Esophagus squamous epithelium (tissue), 5 donors: ENCODE data around the gene HBM. TPM values are rescaled to one million over a fixed set of nuclear protein-coding genes. Genes with fewer than 3 reads are reported as not detected.
"Not testable (repeated sequence)": the region's sequence is repeated elsewhere in the genome, so short reads cannot be mapped to it uniquely, and the experiment has no call there.

Experiments
- DNase-seq: peaks from one replicate; lab custom pipeline; 2025; lab: John Stamatoyannopoulos, UW
- H3K27ac ChIP-seq, 4 donors: fragments of 200-600 bp; sonication (generic); one replicate each; pipeline ENCODE4 v1.5.1; 2016 to 2019; ENCODE audit warnings: mild to moderate bottlenecking in 1 of 4
- H3K27me3 ChIP-seq, 4 donors: fragments of 200-600 bp; sonication (generic); 1 replicate in 3 of 4; 2 replicates in 1 of 4; pipeline versions ENCODE4 v1.5.1 to v1.6.0; 2017 to 2021; ENCODE audit warnings: antibody characterized with exemption in 1 of 4
- H3K36me3 ChIP-seq, 3 donors: fragments of 200-600 bp; sonication (generic); one replicate each; pipeline ENCODE4 v1.5.1; 2016 to 2019
- H3K4me1 ChIP-seq, 3 donors: fragments of 200-600 bp; sonication (generic); one replicate each; pipeline ENCODE4 v1.5.1; 2017 to 2019
- H3K4me3 ChIP-seq, 4 donors: fragments of 200-600 bp; sonication (generic); 1 replicate in 3 of 4; 2 replicates in 1 of 4; pipeline ENCODE4 v1.5.1; 2016 to 2019; ENCODE audit warnings: mild to moderate bottlenecking in 2 of 4, moderate library complexity in 1 of 4
- H3K9me3 ChIP-seq, 3 donors: fragments of 200-600 bp; sonication (generic); one replicate each; pipeline ENCODE4 v1.5.1; 2016 to 2019
- POLR2A ChIP-seq, 4 donors: fragments of 450-650 bp; IDR thresholded peaks; one replicate each; pipeline ENCODE4 v1.6.1; 2017; ENCODE audit warnings: antibody characterized with exemption in 4 of 4, mild to moderate bottlenecking in 4 of 4, moderate library complexity in 3 of 4
- WGBS, 2 donors: methylation state at CpG; one replicate each; pipeline ENCODE4 v1.1.5; 2018; 5-methylcytosine and 5-hydroxymethylcytosine counted together
- intact Hi-C: fragments of 100-400 bp; cut with DNase I; formaldehyde crosslinking; loops from one replicate; pipeline ENCODE4 v1.15.0; 2022
- total RNA-seq, 4 donors: library from RNA; depleted of rRNA; stranded (reverse); fragments of >200 nt; gene quantifications; one replicate each; pipeline ENCODE4 v1.1.0, GENCODE V29; 2016
- TF ChIP-seq, protein P1 (sequence below), 6 experiments: fragments of 450-650 bp in 4 of 6; fragments of 200-600 bp in 2 of 6; sonication (generic) in 2 of 6; IDR thresholded peaks; one replicate each; pipeline ENCODE4 v1.5.1; 2016 to 2019; ENCODE audit warnings: antibody characterized with exemption in 6 of 6, mild to moderate bottlenecking in 4 of 6, moderate library complexity in 4 of 6
- donor health status: DM: yes; HTN: yes; CAD: no.

HBM gene
- total RNA-seq, 4 donors from 2014 or later, result not detected

DNA sequence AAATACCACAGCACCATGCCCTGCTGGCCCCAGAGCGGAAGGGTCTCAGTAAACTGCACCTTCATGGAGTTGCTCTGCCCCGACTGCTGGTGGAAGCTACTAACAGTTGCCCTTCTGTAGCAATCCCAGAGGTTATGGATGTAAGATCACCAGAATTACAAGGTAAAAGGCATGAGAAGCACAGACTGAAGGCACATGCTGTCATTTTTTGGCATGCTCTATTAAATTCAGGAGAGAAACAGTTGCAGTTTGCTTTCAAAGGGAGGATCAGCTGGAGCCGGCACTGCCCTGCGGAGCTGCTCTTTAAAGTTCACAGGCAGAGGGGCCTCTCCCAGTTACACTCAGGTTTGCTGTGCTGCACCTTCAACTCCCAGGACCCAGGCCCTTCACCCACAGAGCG is 46.5 kb upstream of the HBM start:
- TF ChIP-seq POLR2A (IDR thresholded peaks at IDR 0.05), result no peak
- TF ChIP-seq, protein P1, sequence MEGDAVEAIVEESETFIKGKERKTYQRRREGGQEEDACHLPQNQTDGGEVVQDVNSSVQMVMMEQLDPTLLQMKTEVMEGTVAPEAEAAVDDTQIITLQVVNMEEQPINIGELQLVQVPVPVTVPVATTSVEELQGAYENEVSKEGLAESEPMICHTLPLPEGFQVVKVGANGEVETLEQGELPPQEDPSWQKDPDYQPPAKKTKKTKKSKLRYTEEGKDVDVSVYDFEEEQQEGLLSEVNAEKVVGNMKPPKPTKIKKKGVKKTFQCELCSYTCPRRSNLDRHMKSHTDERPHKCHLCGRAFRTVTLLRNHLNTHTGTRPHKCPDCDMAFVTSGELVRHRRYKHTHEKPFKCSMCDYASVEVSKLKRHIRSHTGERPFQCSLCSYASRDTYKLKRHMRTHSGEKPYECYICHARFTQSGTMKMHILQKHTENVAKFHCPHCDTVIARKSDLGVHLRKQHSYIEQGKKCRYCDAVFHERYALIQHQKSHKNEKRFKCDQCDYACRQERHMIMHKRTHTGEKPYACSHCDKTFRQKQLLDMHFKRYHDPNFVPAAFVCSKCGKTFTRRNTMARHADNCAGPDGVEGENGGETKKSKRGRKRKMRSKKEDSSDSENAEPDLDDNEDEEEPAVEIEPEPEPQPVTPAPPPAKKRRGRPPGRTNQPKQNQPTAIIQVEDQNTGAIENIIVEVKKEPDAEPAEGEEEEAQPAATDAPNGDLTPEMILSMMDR (IDR thresholded peaks at IDR 0.05), result no peak
- DNase-seq, result no peak
- 98% methylated on average over 4 of the region's 5 CpGs; no CpG with 5 or more reads in 1 of the 2 donors for WGBS, 2 donors
- Histone ChIP-seq H3K27me3 (no peaks in the 10 kb centered on the region), H3K36me3 (peaks cover 0 to 56% (median 0%) of the 10 kb centered on the region in 3 donors), H3K4me3 (no peak overlapping the region), H3K27ac (no peak overlapping the region), H3K4me1 (peaks cover 0 to 22% (median 4%) of the 10 kb centered on the region in 3 donors), H3K9me3 (no peaks in the 10 kb centered on the region)
- intact Hi-C loops, result no loop called here

DNA sequence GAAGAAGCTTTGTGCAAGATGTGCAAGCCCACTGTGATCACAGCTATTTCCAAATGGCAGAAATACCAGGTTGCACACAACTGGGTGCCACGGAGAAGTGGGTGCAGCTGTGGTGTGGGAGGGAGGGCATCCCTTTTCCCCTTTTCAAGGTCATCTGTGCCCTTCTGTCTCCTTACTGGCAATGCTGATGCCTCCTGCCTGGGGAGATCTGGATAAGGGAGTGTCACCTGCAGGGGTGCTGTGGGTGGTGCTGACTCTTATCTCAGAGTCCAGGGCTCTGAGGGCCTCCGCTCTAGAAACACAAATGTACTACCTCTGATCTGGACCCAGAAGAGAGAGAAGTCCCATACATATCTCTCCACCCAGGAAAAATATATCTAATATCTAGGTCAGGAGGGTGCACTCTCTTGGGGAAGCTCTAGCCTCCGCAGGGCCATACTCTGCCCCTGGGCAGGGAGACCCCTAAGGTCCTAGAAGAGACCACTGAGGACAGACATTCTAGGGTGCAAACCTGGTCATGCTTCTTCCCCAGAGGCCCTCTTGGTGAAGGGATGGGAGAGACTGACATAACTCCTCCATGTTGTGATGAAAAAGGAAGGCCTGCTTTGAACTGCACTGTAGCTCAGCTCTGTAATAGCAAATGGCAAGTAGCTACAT is 45.8 kb upstream of the HBM start:
- no peaks in the 10 kb centered on the region for H3K9me3 ChIP-seq
- H3K36me3 ChIP-seq, result peaks cover 0 to 56% (median 0%) of the 10 kb centered on the region in 3 donors
- no peak overlapping the region for H3K4me3 ChIP-seq
- DNase-seq, result no peak
- intact Hi-C loops, result no loop called here
- no peaks in the 10 kb centered on the region for H3K27me3 ChIP-seq
- H3K4me1 ChIP-seq, result peaks cover 0 to 22% (median 4%) of the 10 kb centered on the region in 3 donors
- WGBS, 2 donors, result 93 to 97% methylated on average over 3 of the region's 3 CpGs
- no peak overlapping the region for H3K27ac ChIP-seq
- TF ChIP-seq POLR2A (IDR thresholded peaks at IDR 0.05), result no peak
- TF ChIP-seq, protein P1 (IDR thresholded peaks at IDR 0.05), result no peak

DNA sequence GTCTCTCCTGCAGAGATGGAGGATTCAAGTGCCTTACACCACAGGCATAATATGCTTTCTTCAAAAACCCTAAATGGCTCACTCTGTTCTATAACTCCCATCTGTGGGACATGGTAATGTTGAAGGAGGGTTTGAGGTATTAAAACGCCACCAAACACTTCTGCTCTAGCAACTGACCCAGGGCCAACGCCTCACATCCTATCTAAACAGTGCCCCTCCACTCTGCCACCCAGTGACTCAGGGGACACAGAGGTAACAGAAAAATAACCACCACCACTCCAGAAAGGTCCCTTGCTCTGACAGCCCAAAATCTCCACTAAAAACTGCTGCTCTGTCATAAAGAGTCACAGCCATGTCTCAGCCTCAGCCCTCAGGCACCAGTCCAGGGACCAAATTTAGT is 45.0 kb upstream of the HBM start:
- no peak for TF ChIP-seq POLR2A (IDR thresholded peaks at IDR 0.05)
- TF ChIP-seq, protein P1 (IDR thresholded peaks at IDR 0.05), result no peak
- peaks cover 0 to 22% (median 4%) of the 10 kb centered on the region in 3 donors for H3K4me1 ChIP-seq
- no peak overlapping the region for H3K27ac ChIP-seq
- intact Hi-C loops, result no loop called here
- H3K9me3 ChIP-seq, result no peaks in the 10 kb centered on the region
- H3K27me3 ChIP-seq, result no peaks in the 10 kb centered on the region
- H3K36me3 ChIP-seq, result peaks cover 0 to 55% (median 0%) of the 10 kb centered on the region in 3 donors
- DNase-seq, result no peak
- 86% methylated on average over 1 of the region's 2 CpGs; no CpG with 5 or more reads in 1 of the 2 donors for WGBS, 2 donors
- no peak overlapping the region for H3K4me3 ChIP-seq

DNA sequence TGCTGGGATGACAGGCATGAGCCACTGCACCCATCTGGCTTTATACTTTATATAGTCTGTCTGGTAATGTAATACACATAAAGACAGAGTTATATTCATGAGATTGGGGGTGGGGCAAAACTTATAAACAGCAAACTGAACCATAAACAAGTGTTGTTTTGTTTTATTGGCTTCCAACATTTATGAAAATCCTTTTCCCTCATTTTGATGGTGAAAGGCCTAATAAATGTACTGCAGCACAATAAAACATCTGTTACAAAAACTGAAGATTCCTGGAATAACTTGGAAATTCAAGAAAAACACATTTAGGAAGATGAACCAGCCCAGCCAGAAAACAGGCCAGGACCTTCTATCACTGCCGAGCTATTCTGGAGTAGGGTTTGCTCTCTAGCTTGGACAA is 43.4 kb upstream of the HBM start:
- DNase-seq, result no peak
- intact Hi-C loops, result no loop called here
- peaks cover 0 to 21% (median 4%) of the 10 kb centered on the region in 3 donors for H3K4me1 ChIP-seq
- WGBS, 2 donors, result 91 to 100% methylated on average over 1 of the region's 1 CpG
- no peaks in the 10 kb centered on the region for H3K9me3 ChIP-seq
- no peak overlapping the region for H3K4me3 ChIP-seq
- TF ChIP-seq, protein P1 (IDR thresholded peaks at IDR 0.05), result no peak
- no peak for TF ChIP-seq POLR2A (IDR thresholded peaks at IDR 0.05)
- H3K36me3 ChIP-seq, result peaks cover 0 to 42% (median 0%) of the 10 kb centered on the region in 3 donors
- H3K27me3 ChIP-seq, result no peaks in the 10 kb centered on the region
- no peak overlapping the region for H3K27ac ChIP-seq

DNA sequence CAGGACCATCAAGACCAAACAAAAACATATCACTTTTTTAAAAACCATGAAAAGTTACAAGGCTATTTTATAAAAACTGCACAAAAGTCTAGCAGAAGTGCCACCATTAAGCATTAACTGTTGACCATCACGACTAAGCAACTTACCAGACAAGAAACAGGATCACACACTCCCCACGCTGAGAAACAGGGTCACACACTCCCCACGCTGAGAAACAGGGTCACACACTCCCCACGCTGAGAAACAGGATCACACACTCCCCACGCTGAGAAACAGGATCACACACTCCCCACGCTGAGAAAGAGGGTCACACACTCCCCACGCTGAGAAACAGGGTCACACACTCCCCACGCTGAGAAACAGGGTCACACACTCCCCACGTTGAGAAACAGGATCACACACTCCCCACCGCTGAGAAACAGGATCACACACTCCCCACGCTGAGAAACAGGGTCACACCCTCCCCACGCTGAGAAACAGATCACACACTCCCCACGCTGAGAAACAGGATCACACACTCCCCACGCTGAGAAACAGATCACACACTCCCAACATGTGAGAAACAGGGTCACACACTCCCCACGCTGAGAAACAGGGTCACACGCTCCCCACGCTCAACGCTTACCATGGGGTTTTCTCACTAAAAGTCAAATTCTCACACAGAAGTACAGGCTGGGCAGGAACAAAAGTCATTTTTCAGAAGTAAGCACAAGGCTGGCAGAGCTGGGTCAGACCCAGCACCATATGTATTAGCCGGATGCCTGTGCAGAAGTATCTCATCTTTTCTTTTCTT is 42.0 kb upstream of the HBM start:
- H3K27me3 ChIP-seq, DNase-seq, H3K4me1 ChIP-seq, H3K4me3 ChIP-seq, intact Hi-C loops, H3K9me3 ChIP-seq, H3K27ac ChIP-seq: not testable (repeated sequence)
- WGBS, 2 donors, result 80 to 84% methylated on average over 10 to 15 of the region's 19 CpGs
- H3K36me3 ChIP-seq, result peaks cover 0 to 42% (median 0%) of the 10 kb centered on the region in 3 donors
